Stimulated activated CD8-positive, alpha-beta memory T cell treated with anti-CD3 and anti-CD28 coated beads, Interleukin-2, amount 100 ng/mL, for 1 hour (primary cell): ENCODE data around the gene PRRT3.
"Not testable (repeated sequence)": the region's sequence is repeated elsewhere in the genome, so short reads cannot be mapped to it uniquely, and the experiment has no call there.

Experiments used
- DNase-seq, 2 donors: peaks; one replicate each; pipeline ENCODE4 v3.0.0-alpha.2; 2020; ENCODE audit warnings: low read depth in 2 of 2

The PRRT3 gene

GRCh38 chr3:9899289-9899791, 52.9 kb downstream of the PRRT3 start:
- no peak for DNase-seq

- DNase-seq, result no peak
Observed at GRCh38 chr3:9898467-9899241, 53.6 kb downstream of the PRRT3 start.

- no peak for DNase-seq
Observed at GRCh38 chr3:9897408-9898372, 54.5 kb downstream of the PRRT3 start.

GRCh38 chr3:9896755-9897407, 55.3 kb downstream of the PRRT3 start:
- DNase-seq, result not testable (repeated sequence)

GRCh38 chr3:9895715-9896114, 56.5 kb downstream of the PRRT3 start:
- DNase-seq, result not testable (repeated sequence)
